B cell (primary cell): ENCODE data around the gene EMC10. TPM values are rescaled to one million over a fixed set of nuclear protein-coding genes. Genes with fewer than 3 reads are reported as not detected.

Experiments used
- ATAC-seq: fragments of 200-7000 bp; cut with Tn5 transposase; one replicate; pipeline ENCODE4 v1.10.0; 2021; ENCODE audit warnings: low read depth, mild to moderate bottlenecking, moderate number of reproducible peaks, moderate library complexity
- CTCF ChIA-PET: fragments of 350-600 bp; sonication (Branson Sonifier 250); formaldehyde crosslinking; loops from one replicate; lab custom pipeline; 2021; ENCODE audit warnings: antibody characterized with exemption, inconsistent platforms; lab: Charles Lee
- POLR2A ChIA-PET: fragments of 350-600 bp; sonication (Branson Sonifier 250); formaldehyde crosslinking; loops from one replicate; lab custom pipeline; 2021; ENCODE audit warnings: antibody characterized with exemption; lab: Charles Lee
- DNase-seq: peaks from one replicate; pipeline ENCODE4 v3.0.0; 2013
- H2AFZ ChIP-seq: 2 replicates; pipeline ENCODE4 v1.6.1; 2012; ENCODE audit warnings: mild to moderate bottlenecking, low read depth, low read length; ENCODE audit not compliant: insufficient read depth, poor library complexity, severe bottlenecking
- H3K27ac ChIP-seq, 2 donors: 1 replicate in 1 of 2; 2 replicates in 1 of 2; pipeline ENCODE4 v1.5.1; 2012 to 2013; ENCODE audit warnings: low read length in 2 of 2, mild to moderate bottlenecking in 2 of 2, moderate library complexity in 1 of 2
- H3K27me3 ChIP-seq, 4 experiments: fragments of 200-600 bp in 1 of 4; sonication (generic) in 1 of 4; replicated peaks in 1 of 4; 1 replicate in 2 of 4; 2 replicates in 2 of 4; pipeline versions ENCODE4 v1.6.1 to v1.7.0; 2013 to 2016; ENCODE audit warnings: low read length in 3 of 4, mild to moderate bottlenecking in 2 of 4, mixed read lengths in 1 of 4, moderate library complexity in 1 of 4; ENCODE audit not compliant: insufficient read depth in 4 of 4, control insufficient read depth in 3 of 4; ENCODE audit errors: control extremely low read depth in 1 of 4
- H3K36me3 ChIP-seq, 2 experiments: replicated peaks in 1 of 2; 1 replicate in 1 of 2; 2 replicates in 1 of 2; pipeline versions ENCODE4 v1.6.1 to v1.7.1; 2013; ENCODE audit warnings: low read length in 1 of 2; ENCODE audit not compliant: insufficient read depth in 2 of 2, control insufficient read depth in 1 of 2; ENCODE audit errors: control extremely low read depth in 1 of 2, extremely low read depth in 1 of 2
- H3K4me1 ChIP-seq, 2 donors: fragments of 200-600 bp in 1 of 2; sonication (generic) in 1 of 2; 1 replicate in 1 of 2; 2 replicates in 1 of 2; pipeline versions ENCODE4 v1.5.1 to v1.6.1; 2013 to 2017; ENCODE audit warnings: low read length in 2 of 2; ENCODE audit not compliant: control insufficient read depth in 2 of 2, insufficient read depth in 2 of 2
- H3K4me2 ChIP-seq: replicated peaks from 2 replicates; pipeline ENCODE3; 2012; ENCODE audit warnings: mild to moderate bottlenecking, low read depth, low read length; ENCODE audit not compliant: poor library complexity, severe bottlenecking
- H3K4me3 ChIP-seq, 5 experiments: fragments of 200-600 bp in 1 of 5; sonication (generic) in 1 of 5; 1 replicate in 3 of 5; 2 replicates in 2 of 5; pipeline versions ENCODE4 v1.5.1 to v1.7.0; 2011 to 2016; ENCODE audit warnings: low read length in 4 of 5, mild to moderate bottlenecking in 4 of 5, low read depth in 2 of 5, control low read depth in 1 of 5, moderate library complexity in 1 of 5; ENCODE audit not compliant: insufficient read depth in 1 of 5; ENCODE audit errors: control extremely low read depth in 1 of 5, extremely low read depth in 1 of 5
- H3K79me2 ChIP-seq: fragments of 200-600 bp; sonication (generic); one replicate; pipeline ENCODE4 v1.6.0; 2016; ENCODE audit warnings: low read length; ENCODE audit not compliant: control insufficient read depth, insufficient read depth
- H3K9ac ChIP-seq: fragments of 200-600 bp; sonication (generic); 2 replicates; pipeline ENCODE4 v1.6.1; 2017; ENCODE audit warnings: mild to moderate bottlenecking, low read length, moderate library complexity
- H3K9me3 ChIP-seq, 3 donors: one replicate each; pipeline versions ENCODE4 v1.6.1 to v1.7.1; 2013; ENCODE audit warnings: low read length in 2 of 3; ENCODE audit not compliant: control insufficient read depth in 2 of 3, insufficient read depth in 1 of 3; ENCODE audit errors: control extremely low read depth in 1 of 3
- H4K20me1 ChIP-seq: 2 replicates; pipeline ENCODE4 v1.6.0; 2012; ENCODE audit warnings: mild to moderate bottlenecking, low read length; ENCODE audit not compliant: insufficient read depth, control insufficient read depth, poor library complexity, severe bottlenecking
- H3K27ac Mint-ChIP-seq: one replicate; pipeline ENCODE4 v1.8.0; 2021; ENCODE audit warnings: mixed read lengths
- H3K27me3 Mint-ChIP-seq: one replicate; pipeline ENCODE4 v1.8.0; 2021; ENCODE audit warnings: mixed read lengths
- H3K4me1 Mint-ChIP-seq: one replicate; pipeline ENCODE4 v1.8.0; 2021; ENCODE audit warnings: mixed read lengths
- H3K4me3 Mint-ChIP-seq: one replicate; pipeline ENCODE4 v1.8.0; 2021; ENCODE audit warnings: mixed read lengths
- H3K9me3 Mint-ChIP-seq: one replicate; pipeline ENCODE4 v1.8.0; 2022; ENCODE audit warnings: mixed read lengths; ENCODE audit not compliant: insufficient read depth
- CTCF ChIP-seq: fragments of 200-600 bp; IDR thresholded peaks from one replicate; pipeline ENCODE4 v1.8.0; 2022; ENCODE audit warnings: antibody characterized with exemption, mild to moderate bottlenecking
- EZH2 ChIP-seq: IDR thresholded peaks from 2 replicates; pipeline ENCODE4 v1.6.1; 2012; ENCODE audit warnings: borderline replicate concordance, low read depth, mild to moderate bottlenecking, moderate library complexity, low read length; ENCODE audit not compliant: insufficient read depth, poor library complexity, severe bottlenecking
- WGBS: methylation state at CpG from one replicate; pipeline ENCODE4 v1.1.5; 2013; ENCODE audit warnings: missing lambda C conversion rate; ENCODE audit not compliant: insufficient coverage; 5-methylcytosine and 5-hydroxymethylcytosine counted together
- intact Hi-C: fragments of 100-400 bp; cut with micrococcal nuclease; formaldehyde crosslinking; loops from one replicate; pipeline ENCODE4 v1.10.0; 2022
- polyA plus RNA-seq: library from polyadenylated mRNA; depleted of rRNA; stranded (reverse); fragments of >200 nt; gene quantifications from 2 replicates; pipeline ENCODE4 v1.2.3, GENCODE V29; 2012
- total RNA-seq, 2 donors: library from RNA; stranded (reverse); fragments of 120-200 nt in 1 of 2; gene quantifications; 1 replicate in 1 of 2; 2 replicates in 1 of 2; pipeline versions ENCODE4 v1.2.3 to v1.2.4, GENCODE V29; 2013 to 2022

The EMC10 gene
- total and polyA plus RNA-seq, 2 donors (not counting 1 experiment from before 2014, with no cell fraction given) = 51.1 to 88.1 TPM

GRCh38 chr19:50501186-50501567 lies 24.9 kb downstream of the EMC10 start:
- DNase-seq (no peak), ATAC-seq (no peak)
- Histone ChIP-seq H3K4me3 (no peak overlapping the region), H3K79me2 (no peaks in the 10 kb centered on the region), H3K36me3 (no peaks in the 10 kb centered on the region), H4K20me1 (no peaks in the 10 kb centered on the region), H3K4me1 (no peaks in the 10 kb centered on the region), H3K9me3 (peaks cover 0 to 3% (median 0%) of the 10 kb centered on the region in 3 donors), H3K27me3 (no peaks in the 10 kb centered on the region), H3K9ac (no peak overlapping the region), H3K4me2 (no peak overlapping the region), H2AFZ (no peak overlapping the region), H3K27ac (no peak overlapping the region)
- H3K4me1 Mint-ChIP-seq = no peaks in the 10 kb centered on the region
- TF ChIP-seq CTCF (no peak), EZH2 (no peak)
- no peak overlapping the region for H3K4me3 Mint-ChIP-seq
- no peaks in the 10 kb centered on the region for H3K27me3 Mint-ChIP-seq
- POLR2A ChIA-PET = no interaction called here
- H3K9me3 Mint-ChIP-seq = no peaks in the 10 kb centered on the region
- WGBS = 84% methylated on average over 12 of the region's 12 CpGs
- intact Hi-C loops = no loop called here
- H3K27ac Mint-ChIP-seq = no peak overlapping the region
- CTCF ChIA-PET = no interaction called here

GRCh38 chr19:50501568-50502475 lies 25.5 kb downstream of the EMC10 start:
- Histone ChIP-seq H3K9me3 (peaks cover 0 to 3% (median 0%) of the 10 kb centered on the region in 3 donors), H3K9ac (no peak overlapping the region), H3K4me3 (no peak overlapping the region), H3K4me1 (no peaks in the 10 kb centered on the region), H3K79me2 (no peaks in the 10 kb centered on the region), H3K27ac (no peak overlapping the region), H2AFZ (no peak overlapping the region), H3K36me3 (no peaks in the 10 kb centered on the region), H4K20me1 (no peaks in the 10 kb centered on the region), H3K4me2 (no peak overlapping the region), H3K27me3 (no peaks in the 10 kb centered on the region)
- CTCF ChIA-PET = no interaction called here
- Mint-ChIP-seq H3K27ac (no peak overlapping the region), H3K4me3 (no peak overlapping the region), H3K9me3 (no peaks in the 10 kb centered on the region), H3K27me3 (no peaks in the 10 kb centered on the region), H3K4me1 (no peaks in the 10 kb centered on the region)
- WGBS = 92% methylated on average over 21 of the region's 25 CpGs
- DNase-seq (no peak), ATAC-seq (no peak)
- POLR2A ChIA-PET = no interaction called here
- intact Hi-C loops = no loop called here
- TF ChIP-seq EZH2 (no peak), CTCF (no peak)
